GM12891 (cell line): ENCODE measurements around the gene OPN4. TPM values are rescaled to one million over a fixed set of nuclear protein-coding genes. Genes with fewer than 3 reads are reported as not detected.
A peak's percentile ranks its signal among the peaks of the same experiment; 100 is the strongest.
"Not testable (repeated sequence)": the region's sequence is repeated elsewhere in the genome, so short reads cannot be mapped to it uniquely, and the experiment has no call there.

Experiments used
- DNase-seq: peaks from one replicate; pipeline ENCODE4 v3.0.0; 2011; ENCODE audit warnings: low spot score; ENCODE audit not compliant: insufficient read length
- FAIRE-seq: peaks from 2 replicates; lab custom pipeline; 2011; peaks lifted over from hg19 to GRCh38; lab: Jason Lieb, UNC
- PAX5 ChIP-seq: IDR thresholded peaks from 2 replicates; pipeline ENCODE4 v1.6.1; 2011; ENCODE audit warnings: low read length, moderate library complexity, mild to moderate bottlenecking; ENCODE audit not compliant: insufficient read depth, severe bottlenecking
- POLR2A ChIP-seq: IDR thresholded peaks from 2 replicates; pipeline ENCODE4 v1.6.1; 2011; ENCODE audit warnings: low read depth, low read length, control low read depth
- POLR2AphosphoS5 ChIP-seq: IDR thresholded peaks from 2 replicates; pipeline ENCODE4 v1.6.1; 2011; ENCODE audit warnings: low read depth, low read length, control low read depth
- POU2F2 ChIP-seq: IDR thresholded peaks from 2 replicates; pipeline ENCODE4 v1.6.1; 2011; ENCODE audit warnings: low read depth, mild to moderate bottlenecking, control low read depth, low read length, moderate library complexity
- SPI1 ChIP-seq: IDR thresholded peaks from 2 replicates; pipeline ENCODE4 v1.6.1; 2011; ENCODE audit warnings: low read depth, low read length, control low read depth
- TAF1 ChIP-seq: IDR thresholded peaks from 2 replicates; pipeline ENCODE4 v1.6.1; 2011; ENCODE audit warnings: low read depth, low read length, control low read depth
- polyA plus RNA-seq: library from polyadenylated mRNA; unstranded; fragments of >200 nt; gene quantifications from one replicate; pipeline ENCODE4 v1.2.1, GENCODE V29; 2012; ENCODE audit warnings: low read depth, missing spikeins, inconsistent platforms; ENCODE audit not compliant: missing spikeins

OPN4 gene
- not detected for polyA plus RNA-seq

- TF ChIP-seq POLR2A = no peak
- TF ChIP-seq POLR2AphosphoS5 = no peak
- TF ChIP-seq PAX5 = no peak
- TF ChIP-seq TAF1 = no peak
- no peak for TF ChIP-seq SPI1
- TF ChIP-seq POU2F2 = no peak
- FAIRE-seq = no peak
Measured at GRCh38 chr10:86654411-86655172, at the start of gene OPN4. Gene OPN4 (plus strand): TSS chr10:86654547. CDS start chr10:86654784, 237 bp downstream.

GRCh38 chr10:86607674-86608073 is 46.7 kb upstream of the OPN4 start:
- no peak for TF ChIP-seq PAX5
- no peak for TF ChIP-seq TAF1
- no peak for TF ChIP-seq SPI1
- TF ChIP-seq POLR2A = no peak
- no peak for TF ChIP-seq POLR2AphosphoS5
- TF ChIP-seq POU2F2 = no peak
- FAIRE-seq (no peak), DNase-seq (no peak)

More at GRCh38 chr10:86654411-86655172, at the start of gene OPN4:
- DNase-seq = no peak

GRCh38 chr10:86609920-86610319 is 44.4 kb upstream of the OPN4 start:
- DNase-seq (no peak), FAIRE-seq (no peak)
- TF ChIP-seq PAX5 = no peak
- TF ChIP-seq POLR2AphosphoS5 = no peak
- no peak for TF ChIP-seq POLR2A
- no peak for TF ChIP-seq TAF1
- no peak for TF ChIP-seq POU2F2
- TF ChIP-seq SPI1 = no peak

GRCh38 chr10:86611386-86611785 is 43.0 kb upstream of the OPN4 start:
- FAIRE-seq (no peak), DNase-seq (no peak)
- TF ChIP-seq POLR2AphosphoS5 = no peak
- TF ChIP-seq SPI1 = no peak
- no peak for TF ChIP-seq POLR2A

GRCh38 chr10:86613096-86613495 is 41.3 kb upstream of the OPN4 start:
- no peak for DNase-seq
- TF ChIP-seq POU2F2 = no peak
- no peak for TF ChIP-seq POLR2A
- no peak for TF ChIP-seq POLR2AphosphoS5
- no peak for TF ChIP-seq TAF1
- TF ChIP-seq SPI1 = no peak
- TF ChIP-seq PAX5 = no peak
- no peak for FAIRE-seq

GRCh38 chr10:86613905-86614304 is 40.4 kb upstream of the OPN4 start:
- TF ChIP-seq POLR2AphosphoS5 (no peak), POLR2A (no peak), SPI1 (no peak), PAX5 (no peak), TAF1 (no peak), POU2F2 (no peak)
- DNase-seq (no peak), FAIRE-seq (no peak)

GRCh38 chr10:86614853-86615252 is 39.5 kb upstream of the OPN4 start:
- DNase-seq (no peak), FAIRE-seq (no peak)
- TF ChIP-seq SPI1 (0 out of 2 replicates have a peak, but pooled peaks have one; percentile 32), TAF1 (no peak)

GRCh38 chr10:86617278-86617677 is 37.1 kb upstream of the OPN4 start:
- not testable (repeated sequence) for FAIRE-seq

GRCh38 chr10:86628311-86628710 is 26.0 kb upstream of the OPN4 start:
- FAIRE-seq (no peak), DNase-seq (no peak)
- TF ChIP-seq PAX5 = no peak
- no peak for TF ChIP-seq POLR2A
- TF ChIP-seq TAF1 = no peak
- no peak for TF ChIP-seq SPI1
- no peak for TF ChIP-seq POU2F2
- no peak for TF ChIP-seq POLR2AphosphoS5

More at GRCh38 chr10:86617278-86617677, 37.1 kb upstream of the OPN4 start:
- not testable (repeated sequence) for DNase-seq

GRCh38 chr10:86630079-86630478 is 24.3 kb upstream of the OPN4 start:
- TF ChIP-seq SPI1 (no peak), PAX5 (no peak), POLR2AphosphoS5 (no peak), TAF1 (no peak), POU2F2 (no peak), POLR2A (no peak)
- FAIRE-seq = no peak
- DNase-seq = no peak
